Natural killer cell (primary cell): ENCODE data around the gene TIGD3. TPM values are rescaled to one million over a fixed set of nuclear protein-coding genes. Genes with fewer than 3 reads are reported as not detected.

Source experiments
- ATAC-seq, 3 donors: fragments of 150-1000 bp in 2 of 3; fragments of 200-7000 bp in 1 of 3; cut with Tn5 transposase; 1 replicate in 1 of 3; 2 replicates in 2 of 3; pipeline ENCODE4 v1.10.0; 2021; ENCODE audit warnings: mild to moderate bottlenecking in 2 of 3, moderate library complexity in 2 of 3
- DNase-seq, 2 donors: peaks; one replicate each; pipeline versions ENCODE4 v3.0.0 to v3.0.0-alpha.2; 2013 to 2021; ENCODE audit warnings: mixed read lengths in 1 of 2
- H3K27ac ChIP-seq: one replicate; pipeline ENCODE4 v1.5.1; 2013; ENCODE audit warnings: mild to moderate bottlenecking, low read length
- H3K27me3 ChIP-seq: one replicate; pipeline ENCODE4 v1.6.1; 2013; ENCODE audit warnings: low read length; ENCODE audit not compliant: control insufficient read depth, insufficient read depth
- H3K36me3 ChIP-seq: one replicate; pipeline ENCODE4 v1.6.1; 2013; ENCODE audit warnings: low read length; ENCODE audit not compliant: control insufficient read depth, insufficient read depth
- H3K4me1 ChIP-seq: one replicate; pipeline ENCODE4 v1.6.1; 2013; ENCODE audit warnings: low read length; ENCODE audit not compliant: control insufficient read depth, insufficient read depth
- H3K4me3 ChIP-seq: one replicate; pipeline ENCODE4 v1.5.1; 2013; ENCODE audit warnings: low read length
- H3K9me3 ChIP-seq: one replicate; pipeline ENCODE4 v1.6.1; 2013; ENCODE audit warnings: low read length; ENCODE audit not compliant: control insufficient read depth, insufficient read depth
- H3K27ac Mint-ChIP-seq, 2 donors: one replicate each; pipeline ENCODE4 v1.8.0; 2022; ENCODE audit warnings: mild to moderate bottlenecking in 2 of 2, mixed read lengths in 2 of 2, moderate library complexity in 1 of 2
- H3K27me3 Mint-ChIP-seq, 2 donors: one replicate each; pipeline ENCODE4 v1.8.0; 2022; ENCODE audit warnings: low read depth in 2 of 2, mixed read lengths in 2 of 2
- H3K36me3 Mint-ChIP-seq: one replicate; pipeline ENCODE4 v1.8.0; 2022; ENCODE audit warnings: mixed read lengths
- H3K4me1 Mint-ChIP-seq, 2 donors: one replicate each; pipeline ENCODE4 v1.8.0; 2022; ENCODE audit warnings: mixed read lengths in 2 of 2
- H3K4me3 Mint-ChIP-seq: one replicate; pipeline ENCODE4 v1.8.0; 2022; ENCODE audit warnings: mild to moderate bottlenecking, moderate library complexity, mixed read lengths
- H3K9me3 Mint-ChIP-seq, 2 donors: one replicate each; pipeline ENCODE4 v1.8.0; 2022; ENCODE audit warnings: mixed read lengths in 2 of 2
- WGBS: methylation state at CpG from one replicate; pipeline ENCODE4 v1.1.7; 2013; ENCODE audit warnings: missing lambda C conversion rate; ENCODE audit not compliant: insufficient coverage; 5-methylcytosine and 5-hydroxymethylcytosine counted together
- intact Hi-C: fragments of 100-400 bp; cut with micrococcal nuclease; formaldehyde crosslinking; loops from one replicate; pipeline ENCODE4 v1.14.2; 2022
- total RNA-seq, 4 donors: library from RNA; stranded (reverse); fragments of 120-200 nt in 1 of 4; gene quantifications; one replicate each; pipeline versions ENCODE4 v1.2.3 to v1.2.4, GENCODE V29; 2013 to 2022
- TF ChIP-seq, protein P1 (sequence below): fragments of 200-600 bp; IDR thresholded peaks from one replicate; pipeline ENCODE4 v1.8.0; 2022; ENCODE audit warnings: antibody characterized with exemption

Gene TIGD3
- total RNA-seq, 3 donors from 2014 or later (not counting 1 experiment from before 2014, with no cell fraction given) = 0.70 to 2.2 (median 1.2) TPM

DNA sequence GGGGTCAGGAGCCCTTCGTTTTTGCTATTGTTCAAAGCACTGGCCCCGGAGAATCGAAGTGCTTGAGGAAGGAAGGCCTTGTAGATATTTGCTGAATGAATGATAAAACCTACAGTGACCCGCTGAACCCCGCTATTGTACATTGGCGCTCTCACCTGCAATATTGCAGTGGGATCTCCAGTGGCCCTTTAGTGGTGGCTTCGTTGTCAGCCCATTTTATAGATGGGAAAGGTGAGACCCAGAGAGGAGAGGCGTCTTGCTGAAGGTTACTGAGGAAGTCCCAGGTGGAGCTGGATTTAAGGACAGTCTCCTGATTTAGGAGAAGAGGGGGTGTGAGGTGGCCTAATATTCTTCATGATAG, 38.7 kb upstream of the TIGD3 start:
- Histone ChIP-seq H3K9me3 (no peaks in the 10 kb centered on the region), H3K4me1 (peaks cover 21% of the 10 kb centered on the region), H3K4me3 (no peak overlapping the region), H3K27me3 (no peaks in the 10 kb centered on the region), H3K36me3 (no peaks in the 10 kb centered on the region), H3K27ac (no peak overlapping the region)
- DNase-seq (no peak), ATAC-seq (no peak)
- TF ChIP-seq, protein P1, sequence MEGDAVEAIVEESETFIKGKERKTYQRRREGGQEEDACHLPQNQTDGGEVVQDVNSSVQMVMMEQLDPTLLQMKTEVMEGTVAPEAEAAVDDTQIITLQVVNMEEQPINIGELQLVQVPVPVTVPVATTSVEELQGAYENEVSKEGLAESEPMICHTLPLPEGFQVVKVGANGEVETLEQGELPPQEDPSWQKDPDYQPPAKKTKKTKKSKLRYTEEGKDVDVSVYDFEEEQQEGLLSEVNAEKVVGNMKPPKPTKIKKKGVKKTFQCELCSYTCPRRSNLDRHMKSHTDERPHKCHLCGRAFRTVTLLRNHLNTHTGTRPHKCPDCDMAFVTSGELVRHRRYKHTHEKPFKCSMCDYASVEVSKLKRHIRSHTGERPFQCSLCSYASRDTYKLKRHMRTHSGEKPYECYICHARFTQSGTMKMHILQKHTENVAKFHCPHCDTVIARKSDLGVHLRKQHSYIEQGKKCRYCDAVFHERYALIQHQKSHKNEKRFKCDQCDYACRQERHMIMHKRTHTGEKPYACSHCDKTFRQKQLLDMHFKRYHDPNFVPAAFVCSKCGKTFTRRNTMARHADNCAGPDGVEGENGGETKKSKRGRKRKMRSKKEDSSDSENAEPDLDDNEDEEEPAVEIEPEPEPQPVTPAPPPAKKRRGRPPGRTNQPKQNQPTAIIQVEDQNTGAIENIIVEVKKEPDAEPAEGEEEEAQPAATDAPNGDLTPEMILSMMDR = peak; percentile 63
- no peaks in the 10 kb centered on the region for H3K36me3 Mint-ChIP-seq
- peaks cover 0 to 12% of the 10 kb centered on the region in 2 donors for H3K27me3 Mint-ChIP-seq
- no peaks in the 10 kb centered on the region for H3K9me3 Mint-ChIP-seq
- WGBS = 35% methylated on average over 8 of the region's 8 CpGs
- no peak overlapping the region for H3K27ac Mint-ChIP-seq
- peak overlapping the region; percentile 78 for H3K4me3 Mint-ChIP-seq
- intact Hi-C loops = loop anchor here (1.0 to 5.0 kb wide), 3 partner anchors 41 to 204 kb away; partner anchors contain the start of gene TM7SF2
- peaks cover 0 to 5% of the 10 kb centered on the region in 2 donors for H3K4me1 Mint-ChIP-seq

DNA sequence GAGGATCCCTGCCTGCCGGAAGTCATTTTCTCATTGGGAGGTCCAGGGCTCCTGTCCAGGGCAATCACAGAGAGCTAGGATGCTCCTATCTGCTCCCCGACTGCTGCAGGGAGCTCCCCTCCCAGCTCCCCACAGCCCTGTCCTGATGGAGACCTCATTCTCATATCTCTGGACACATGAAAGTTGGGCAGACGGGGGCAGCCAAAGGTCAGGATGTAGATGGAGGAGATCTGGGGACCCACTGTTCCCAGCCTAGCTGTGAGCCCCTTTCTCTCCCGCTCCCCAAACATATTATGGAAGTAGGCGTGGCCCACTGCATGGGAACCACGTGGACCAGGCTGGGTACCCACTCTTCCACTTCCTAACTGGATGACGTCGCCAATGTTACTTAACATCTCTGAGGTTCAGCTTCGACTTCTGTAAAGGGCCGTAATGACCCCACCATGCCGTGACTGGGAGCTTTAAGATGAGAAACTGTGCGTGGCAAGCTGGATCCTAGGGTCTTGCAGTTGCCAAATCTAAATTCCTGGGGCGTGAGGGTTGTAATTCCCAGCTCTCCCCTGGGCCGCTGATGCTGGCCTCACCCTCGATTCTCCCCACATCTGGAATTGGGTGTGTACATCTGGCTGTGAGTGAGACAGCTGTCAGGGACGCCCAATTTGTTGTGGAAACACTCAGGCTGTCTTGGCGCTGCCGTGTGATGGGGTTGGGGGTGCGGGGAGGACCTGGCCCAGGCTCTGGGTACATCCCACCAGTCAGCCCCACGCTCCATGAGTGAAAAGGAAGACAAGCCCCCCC, 38.1 kb upstream of the TIGD3 start:
- Histone ChIP-seq H3K4me3 (no peak overlapping the region), H3K36me3 (no peaks in the 10 kb centered on the region), H3K4me1 (peaks cover 21% of the 10 kb centered on the region), H3K27me3 (no peaks in the 10 kb centered on the region), H3K27ac (no peak overlapping the region), H3K9me3 (no peaks in the 10 kb centered on the region)
- Mint-ChIP-seq H3K27me3 (peaks cover 0 to 12% of the 10 kb centered on the region in 2 donors), H3K4me1 (peaks cover 0 to 5% of the 10 kb centered on the region in 2 donors), H3K36me3 (no peaks in the 10 kb centered on the region), H3K9me3 (no peaks in the 10 kb centered on the region), H3K27ac (no peak overlapping the region), H3K4me3 (peak overlapping the region; percentile 78)
- ATAC-seq (no peak), DNase-seq (peak in 1 of 2 donors; percentile 17)
- intact Hi-C loops = loop anchor here (5.0 kb wide), 1 partner anchor 204 kb away; the partner anchor contains the start of gene TM7SF2
- TF ChIP-seq, protein P1 = no peak
- WGBS = 80% methylated on average over 20 of the region's 20 CpGs

DNA sequence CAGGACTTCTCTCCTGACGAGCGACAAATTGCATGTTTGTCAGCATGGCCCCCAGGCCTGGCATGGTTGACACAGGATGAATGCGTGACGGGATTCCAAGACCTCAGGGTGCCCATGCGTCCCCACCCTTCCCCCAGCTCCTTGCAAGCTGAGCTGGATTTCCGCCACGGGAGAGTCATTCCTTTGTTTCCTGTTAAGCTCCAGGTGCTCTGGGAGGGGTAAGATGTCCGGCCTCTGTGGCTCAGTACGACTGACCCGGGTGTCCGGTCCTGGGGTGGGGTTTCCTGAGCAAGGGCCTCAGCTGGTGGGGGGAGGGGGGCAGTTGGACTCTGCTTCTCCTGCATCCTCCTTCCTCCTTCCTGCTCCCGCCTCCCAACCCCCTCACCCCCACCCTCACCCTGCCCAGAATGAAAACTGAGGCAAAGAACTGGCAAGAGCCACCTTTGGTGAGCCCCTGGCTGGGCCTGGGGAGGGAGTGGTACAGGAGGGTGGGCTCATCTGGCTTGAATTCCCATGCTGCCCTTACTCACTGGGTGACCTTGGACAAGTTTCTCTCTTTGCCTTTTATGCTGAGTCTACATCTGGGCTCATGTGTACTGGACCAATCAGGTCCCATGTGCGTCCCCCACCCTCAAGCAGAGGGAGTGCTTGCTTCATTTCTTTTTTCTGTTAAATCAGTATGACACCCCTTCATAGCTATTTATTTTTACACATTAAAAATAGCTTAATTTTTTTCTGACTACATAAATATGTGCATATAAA, 37.3 kb upstream of the TIGD3 start:
- Histone ChIP-seq H3K27ac (no peak overlapping the region), H3K4me1 (peaks cover 21% of the 10 kb centered on the region), H3K36me3 (no peaks in the 10 kb centered on the region), H3K4me3 (no peak overlapping the region), H3K9me3 (no peaks in the 10 kb centered on the region), H3K27me3 (no peaks in the 10 kb centered on the region)
- Mint-ChIP-seq H3K36me3 (no peaks in the 10 kb centered on the region), H3K27ac (no peak overlapping the region), H3K27me3 (peaks cover 0 to 12% of the 10 kb centered on the region in 2 donors), H3K4me1 (peaks cover 0 to 5% of the 10 kb centered on the region in 2 donors), H3K4me3 (peak overlapping the region; percentile 4), H3K9me3 (no peaks in the 10 kb centered on the region)
- 85% methylated on average over 12 of the region's 13 CpGs for WGBS
- no peak for ATAC-seq
- intact Hi-C loops = loop anchor here (5.0 kb wide), 1 partner anchor 205 kb away; the partner anchor contains the start of gene TM7SF2
- no peak for DNase-seq
- TF ChIP-seq, protein P1 = no peak
